ENCODE data around the gene ZDHHC1.

Gene ZDHHC1

GRCh38 chr16:67398546-67399217, 17.6 kb downstream of the ZDHHC1 start:
- Mint-ChIP-seq H3K4me1 (peaks cover 8% of the 10 kb centered on the region), H3K4me3 (no peak overlapping the region), H3K27ac (peak overlapping the region; percentile 14), H3K9me3 (no peaks in the 10 kb centered on the region), H3K36me3 (no peaks in the 10 kb centered on the region)
- no peak for DNase-seq (ENCODE audit: low spot score in 2 of 2)
- ATAC-seq: no peak

GRCh38 chr16:67397812-67398545, 18.3 kb downstream of the ZDHHC1 start:
- H3K9me3 Mint-ChIP-seq: no peaks in the 10 kb centered on the region

GRCh38 chr16:67397036-67397801, 19.1 kb downstream of the ZDHHC1 start:
- ATAC-seq: no peak
- Mint-ChIP-seq H3K27ac (no peak overlapping the region), H3K9me3 (no peaks in the 10 kb centered on the region), H3K4me1 (peaks cover 9% of the 10 kb centered on the region), H3K4me3 (no peak overlapping the region), H3K36me3 (peaks cover 3% of the 10 kb centered on the region)
- DNase-seq (ENCODE audit: low spot score in 2 of 2): no peak

More at GRCh38 chr16:67397812-67398545, 18.3 kb downstream of the ZDHHC1 start:
- H3K27ac Mint-ChIP-seq: peak overlapping the region; percentile 14
- DNase-seq (ENCODE audit: low spot score in 2 of 2) (no peak), ATAC-seq (no peak)
- no peaks in the 10 kb centered on the region for H3K36me3 Mint-ChIP-seq
- no peak overlapping the region for H3K4me3 Mint-ChIP-seq
- H3K4me1 Mint-ChIP-seq: peaks cover 9% of the 10 kb centered on the region

- peaks cover 5% of the 10 kb centered on the region for H3K36me3 Mint-ChIP-seq
- no peak for ATAC-seq
- peaks cover 9% of the 10 kb centered on the region for H3K4me1 Mint-ChIP-seq
- no peak for DNase-seq (ENCODE audit: low spot score in 2 of 2)
- no peaks in the 10 kb centered on the region for H3K9me3 Mint-ChIP-seq
- H3K27ac Mint-ChIP-seq: no peak overlapping the region
- H3K4me3 Mint-ChIP-seq: no peak overlapping the region
Observed at GRCh38 chr16:67396159-67397035, 19.9 kb downstream of the ZDHHC1 start.

GRCh38 chr16:67395458-67396158, 20.7 kb downstream of the ZDHHC1 start:
- no peak for DNase-seq (ENCODE audit: low spot score in 2 of 2)
- no peak overlapping the region for H3K27ac Mint-ChIP-seq
- H3K36me3 Mint-ChIP-seq: peaks cover 5% of the 10 kb centered on the region
- H3K4me1 Mint-ChIP-seq: peaks cover 9% of the 10 kb centered on the region
- peak overlapping the region; percentile 4 for H3K4me3 Mint-ChIP-seq
- no peaks in the 10 kb centered on the region for H3K9me3 Mint-ChIP-seq
- no peak for ATAC-seq

GRCh38 chr16:67395105-67395457, 21.2 kb downstream of the ZDHHC1 start:
- DNase-seq (ENCODE audit: low spot score in 2 of 2): no peak
- Mint-ChIP-seq H3K4me3 (peak overlapping the region; percentile 4), H3K9me3 (no peaks in the 10 kb centered on the region), H3K4me1 (peaks cover 9% of the 10 kb centered on the region), H3K27ac (no peak overlapping the region), H3K36me3 (peaks cover 5% of the 10 kb centered on the region)
- ATAC-seq: no peak

- Mint-ChIP-seq H3K9me3 (no peaks in the 10 kb centered on the region), H3K4me3 (peak overlapping the region; percentile 72), H3K4me1 (peaks cover 9% of the 10 kb centered on the region), H3K27ac (no peak overlapping the region), H3K36me3 (peaks cover 5% of the 10 kb centered on the region)
- no peak for ATAC-seq
- no peak for DNase-seq (ENCODE audit: low spot score in 2 of 2)
Observed at GRCh38 chr16:67394155-67395104, 21.8 kb downstream of the ZDHHC1 start.

- H3K4me3 Mint-ChIP-seq: peak overlapping the region; percentile 72
- H3K9me3 Mint-ChIP-seq: no peaks in the 10 kb centered on the region
- no peak overlapping the region for H3K27ac Mint-ChIP-seq
- H3K4me1 Mint-ChIP-seq: peaks cover 9% of the 10 kb centered on the region
- no peak for DNase-seq (ENCODE audit: low spot score in 2 of 2)
- H3K36me3 Mint-ChIP-seq: peaks cover 5% of the 10 kb centered on the region
- ATAC-seq: peak; percentile 2
Observed at GRCh38 chr16:67393788-67394154, 22.5 kb downstream of the ZDHHC1 start.

- H3K4me3 Mint-ChIP-seq: peak within 1 kb of the TSS; percentile 72
- peaks cover 9% of the 10 kb centered on the region for H3K4me1 Mint-ChIP-seq
- DNase-seq (ENCODE audit: low spot score in 2 of 2): peak in 1 of 2 donors; percentile 33
- H3K36me3 Mint-ChIP-seq: peaks cover 5% of the 10 kb centered on the region
- peak; percentile 59 for ATAC-seq
- H3K9me3 Mint-ChIP-seq: no peaks in the 10 kb centered on the region
- peak within 1 kb of the TSS; percentile 54 for H3K27ac Mint-ChIP-seq
Observed at GRCh38 chr16:67393111-67393787, 23.0 kb downstream of the ZDHHC1 start, which contains the start of gene TPPP3. Gene TPPP3 (minus strand): TSS chr16:67393498. CDS start chr16:67391111, 2,387 bp downstream.

GRCh38 chr16:67392301-67393059, 23.8 kb downstream of the ZDHHC1 start:
- peak overlapping the region; percentile 54 for H3K27ac Mint-ChIP-seq
- H3K36me3 Mint-ChIP-seq: peaks cover 5% of the 10 kb centered on the region
- H3K9me3 Mint-ChIP-seq: no peaks in the 10 kb centered on the region
- no peak overlapping the region for H3K4me3 Mint-ChIP-seq
- ATAC-seq (no peak), DNase-seq (ENCODE audit: low spot score in 2 of 2) (no peak)
- peaks cover 9% of the 10 kb centered on the region for H3K4me1 Mint-ChIP-seq

GRCh38 chr16:67391424-67392300, 24.6 kb downstream of the ZDHHC1 start:
- no peak for ATAC-seq
- Mint-ChIP-seq H3K4me3 (no peak overlapping the region), H3K9me3 (no peaks in the 10 kb centered on the region), H3K27ac (peak overlapping the region; percentile 54), H3K4me1 (peaks cover 9% of the 10 kb centered on the region), H3K36me3 (peaks cover 5% of the 10 kb centered on the region)
- DNase-seq (ENCODE audit: low spot score in 2 of 2): no peak
